Keratinocyte (primary cell): ENCODE measurements around the gene MYL6. TPM values are rescaled to one million over a fixed set of nuclear protein-coding genes. Genes with fewer than 3 reads are reported as not detected.
A peak's percentile ranks its signal among the peaks of the same experiment; 100 is the strongest.

Experiments used
- DNase-seq: peaks from one replicate; pipeline ENCODE4 v3.0.0-alpha.2; 2011; ENCODE audit warnings: low read depth, missing footprints, low spot score
- FAIRE-seq: peaks from 2 replicates; lab custom pipeline; 2011; peaks lifted over from hg19 to GRCh38; lab: Jason Lieb, UNC
- H2AFZ ChIP-seq: 2 replicates; pipeline ENCODE4 v1.6.0; 2012; ENCODE audit warnings: low read length, control low read depth, inconsistent platforms; ENCODE audit not compliant: control insufficient read depth
- H3K27ac ChIP-seq: 2 replicates; pipeline ENCODE4 v1.5.1; 2011; ENCODE audit warnings: low read length; ENCODE audit not compliant: control insufficient read depth, insufficient read depth
- H3K27me3 ChIP-seq: 3 replicates; pipeline ENCODE4 v1.6.0; 2011; ENCODE audit warnings: low read length; ENCODE audit not compliant: control insufficient read depth, insufficient read depth; ENCODE audit errors: extremely low read depth
- H3K36me3 ChIP-seq, 2 experiments: 2 replicates in 1 of 2; 3 replicates in 1 of 2; pipeline ENCODE4 v1.5.1; 2011; ENCODE audit warnings: low read length in 2 of 2, mild to moderate bottlenecking in 1 of 2; ENCODE audit not compliant: control insufficient read depth in 2 of 2, insufficient read depth in 2 of 2; ENCODE audit errors: extremely low read depth in 1 of 2
- H3K4me1 ChIP-seq: 3 replicates; pipeline ENCODE4 v1.5.1; 2011; ENCODE audit warnings: low read length; ENCODE audit not compliant: control insufficient read depth, insufficient read depth; ENCODE audit errors: extremely low read depth
- H3K4me2 ChIP-seq: 3 replicates; pipeline ENCODE4 v1.6.0; 2011; ENCODE audit warnings: low read depth, low read length; ENCODE audit not compliant: control insufficient read depth, insufficient read depth; ENCODE audit errors: extremely low read depth
- H3K4me3 ChIP-seq, 3 experiments: fragments of 200-600 bp in 1 of 3; sonication (generic) in 1 of 3; 2 replicates in 2 of 3; 3 replicates in 1 of 3; pipeline ENCODE4 v1.5.1; 2011 to 2016; ENCODE audit warnings: low read length in 3 of 3, mild to moderate bottlenecking in 3 of 3, control low read depth in 2 of 3, inconsistent platforms in 1 of 3, low read depth in 1 of 3, mixed read lengths in 1 of 3, mixed run types in 1 of 3, moderate library complexity in 1 of 3; ENCODE audit not compliant: control insufficient read depth in 2 of 3, insufficient read depth in 2 of 3; ENCODE audit errors: extremely low read depth in 1 of 3
- H3K79me2 ChIP-seq: 2 replicates; pipeline ENCODE4 v1.6.0; 2012; ENCODE audit warnings: low read length; ENCODE audit not compliant: control insufficient read depth, insufficient read depth
- H3K9ac ChIP-seq: 3 replicates; pipeline ENCODE4 v1.6.0; 2011; ENCODE audit warnings: low read length; ENCODE audit not compliant: control insufficient read depth, insufficient read depth; ENCODE audit errors: extremely low read depth
- H3K9me1 ChIP-seq: 3 replicates; pipeline ENCODE4 v1.6.0; 2011; ENCODE audit warnings: low read length; ENCODE audit not compliant: control insufficient read depth, insufficient read depth; ENCODE audit errors: extremely low read depth
- H3K9me3 ChIP-seq: 2 replicates; pipeline ENCODE4 v1.5.1; 2012; ENCODE audit warnings: low read depth, low read length; ENCODE audit not compliant: control insufficient read depth
- H4K20me1 ChIP-seq: 3 replicates; pipeline ENCODE4 v1.6.0; 2011; ENCODE audit warnings: low read length; ENCODE audit not compliant: control insufficient read depth, insufficient read depth; ENCODE audit errors: extremely low read depth
- EZH2 ChIP-seq: IDR thresholded peaks from one replicate; pipeline ENCODE4 v1.6.1; 2012; ENCODE audit warnings: inconsistent platforms, mild to moderate bottlenecking, low read length, moderate library complexity
- dilution Hi-C: fragments of 300-500 bp; cut with MboI; formaldehyde crosslinking; loops from one replicate; pipeline ENCODE4 v1.7.0; 2020; ENCODE audit warnings: low sequenced_read_pairs; ENCODE audit not compliant: extremely low pct_ligation_motif_present
- polyA plus RNA-seq, 5 experiments: library from polyadenylated mRNA; depleted of rRNA in 3 of 5; stranded (reverse) in 3 of 5; stranded (forward) in 1 of 5; unstranded in 1 of 5; fragments of >200 nt; gene quantifications; 1 replicate in 1 of 5; 2 replicates in 3 of 5; 3 replicates in 1 of 5; pipeline versions ENCODE4 v1.2.1 to v1.2.3, GENCODE V29; 2011 to 2012; ENCODE audit warnings: missing spikeins in 2 of 5, low read depth in 1 of 5, low replicate concordance in 1 of 5
- TF ChIP-seq, protein P1 (sequence below), 3 experiments: IDR thresholded peaks in 1 of 3; conservative IDR thresholded peaks in 1 of 3; optimal IDR thresholded peaks in 1 of 3; 2 replicates in 2 of 3; 3 replicates in 1 of 3; pipeline versions ENCODE3 to v1.5.1; 2011; ENCODE audit warnings: low read length in 3 of 3, mild to moderate bottlenecking in 3 of 3, moderate library complexity in 2 of 3, control low read depth in 1 of 3, inconsistent platforms in 1 of 3; ENCODE audit not compliant: insufficient read depth in 2 of 3; ENCODE audit errors: extremely low read depth in 1 of 3

The MYL6 gene
- polyA plus RNA-seq, 1 donor (not counting 4 experiments of a cell fraction or from before 2014, with no cell fraction given), result 4,542 TPM

DNA sequence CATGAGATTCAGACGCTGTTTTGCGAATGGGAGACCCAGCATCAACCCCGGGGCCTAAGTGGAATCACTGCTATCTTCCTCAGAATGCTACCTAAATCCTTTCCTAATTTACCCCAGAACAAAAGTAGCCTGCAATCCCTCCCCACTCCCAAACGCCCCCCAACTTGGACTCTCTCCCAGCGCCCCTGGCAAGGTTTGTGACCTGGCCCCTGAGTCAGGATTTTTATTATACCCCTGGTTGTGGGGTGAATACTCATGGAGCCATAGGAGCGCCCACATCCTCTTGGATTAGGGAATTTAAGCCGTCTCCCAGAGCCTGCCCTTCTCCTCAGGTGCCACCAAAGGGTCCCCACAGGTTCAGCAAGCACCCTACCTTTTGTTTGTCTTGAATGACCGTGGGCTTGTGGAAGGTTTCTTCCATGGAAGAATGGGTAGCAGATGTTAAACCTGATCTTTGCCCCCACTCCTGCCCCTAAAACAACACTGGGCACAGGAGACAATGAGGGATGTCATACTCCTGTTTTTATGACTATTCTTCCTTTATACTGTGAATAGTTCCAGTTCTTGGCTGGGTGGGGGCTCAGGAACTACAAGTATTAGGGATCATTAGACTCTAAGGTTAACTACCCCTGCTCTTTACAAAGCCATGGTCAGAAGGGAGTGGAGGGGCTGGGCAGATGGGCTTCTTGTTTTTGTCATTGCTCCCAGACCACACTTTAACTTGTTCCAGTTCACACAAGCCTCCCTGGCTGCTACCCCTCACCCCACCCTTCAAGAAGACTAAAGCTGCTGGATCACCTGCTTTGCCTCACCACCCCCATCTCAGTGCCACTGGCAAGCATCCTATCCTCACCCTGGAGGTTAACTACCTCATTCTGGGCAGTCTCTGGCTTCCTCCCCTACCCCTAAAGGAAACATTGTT, 5.1 kb upstream of the MYL6 start:
- Histone ChIP-seq H3K27me3 (no peaks in the 10 kb centered on the region), H3K79me2 (no peaks in the 10 kb centered on the region), H3K9me1 (no peaks in the 10 kb centered on the region), H3K4me1 (peaks cover 19% of the 10 kb centered on the region), H3K36me3 (peaks cover 0 to 6% of the 10 kb centered on the region in 2 experiments), H3K4me3 (peak overlapping the region; percentile 54 to 84 (median 74)), H2AFZ (peak overlapping the region; percentile 84), H4K20me1 (no peaks in the 10 kb centered on the region), H3K9ac (peak overlapping the region; percentile 87), H3K4me2 (peak overlapping the region; percentile 99), H3K9me3 (no peaks in the 10 kb centered on the region), H3K27ac (peak overlapping the region; percentile 89)
- dilution Hi-C loops, result no loop called here
- TF ChIP-seq EZH2, result no peak
- TF ChIP-seq, protein P1, sequence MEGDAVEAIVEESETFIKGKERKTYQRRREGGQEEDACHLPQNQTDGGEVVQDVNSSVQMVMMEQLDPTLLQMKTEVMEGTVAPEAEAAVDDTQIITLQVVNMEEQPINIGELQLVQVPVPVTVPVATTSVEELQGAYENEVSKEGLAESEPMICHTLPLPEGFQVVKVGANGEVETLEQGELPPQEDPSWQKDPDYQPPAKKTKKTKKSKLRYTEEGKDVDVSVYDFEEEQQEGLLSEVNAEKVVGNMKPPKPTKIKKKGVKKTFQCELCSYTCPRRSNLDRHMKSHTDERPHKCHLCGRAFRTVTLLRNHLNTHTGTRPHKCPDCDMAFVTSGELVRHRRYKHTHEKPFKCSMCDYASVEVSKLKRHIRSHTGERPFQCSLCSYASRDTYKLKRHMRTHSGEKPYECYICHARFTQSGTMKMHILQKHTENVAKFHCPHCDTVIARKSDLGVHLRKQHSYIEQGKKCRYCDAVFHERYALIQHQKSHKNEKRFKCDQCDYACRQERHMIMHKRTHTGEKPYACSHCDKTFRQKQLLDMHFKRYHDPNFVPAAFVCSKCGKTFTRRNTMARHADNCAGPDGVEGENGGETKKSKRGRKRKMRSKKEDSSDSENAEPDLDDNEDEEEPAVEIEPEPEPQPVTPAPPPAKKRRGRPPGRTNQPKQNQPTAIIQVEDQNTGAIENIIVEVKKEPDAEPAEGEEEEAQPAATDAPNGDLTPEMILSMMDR (optimal IDR thresholded peaks at IDR 0.05 in 1 of 3, IDR thresholded peaks at IDR 0.05 in 1 of 3, conservative IDR thresholded peaks at IDR 0.05 in 1 of 3; ENCODE audit: extremely low read depth in 1 of 3, insufficient read depth in 2 of 3, low read length in 3 of 3), result no peak
- FAIRE-seq, result no peak
- DNase-seq, result no peak

DNA sequence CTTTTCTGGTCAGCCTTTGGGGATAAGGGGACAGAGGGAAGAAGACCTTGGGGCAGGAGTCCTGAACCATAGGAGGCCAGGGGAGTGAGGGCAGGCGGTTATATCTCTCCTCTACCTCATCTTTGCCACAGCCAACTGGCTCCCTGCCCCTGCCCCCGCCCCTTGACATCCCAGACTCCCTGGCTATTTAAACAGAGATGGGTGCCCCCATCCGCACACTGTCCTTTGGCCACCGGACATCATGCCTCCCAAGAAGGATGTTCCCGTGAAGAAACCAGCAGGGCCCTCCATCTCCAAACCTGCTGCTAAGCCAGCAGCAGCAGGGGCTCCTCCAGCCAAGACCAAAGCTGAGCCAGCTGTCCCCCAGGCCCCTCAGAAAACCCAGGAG, 4.5 kb upstream of the MYL6 start:
- Histone ChIP-seq H2AFZ (no peak overlapping the region), H3K4me1 (peaks cover 19% of the 10 kb centered on the region), H3K4me3 (no peak overlapping the region), H3K4me2 (no peak overlapping the region), H3K36me3 (peaks cover 0 to 6% of the 10 kb centered on the region in 2 experiments), H4K20me1 (no peaks in the 10 kb centered on the region), H3K9me1 (no peaks in the 10 kb centered on the region), H3K9ac (no peak overlapping the region), H3K79me2 (peaks cover 5% of the 10 kb centered on the region), H3K27me3 (no peaks in the 10 kb centered on the region), H3K27ac (no peak overlapping the region), H3K9me3 (no peaks in the 10 kb centered on the region)
- dilution Hi-C loops, result no loop called here
- no peak for TF ChIP-seq EZH2
- TF ChIP-seq, protein P1 (optimal IDR thresholded peaks at IDR 0.05 in 1 of 3, IDR thresholded peaks at IDR 0.05 in 1 of 3, conservative IDR thresholded peaks at IDR 0.05 in 1 of 3; ENCODE audit: extremely low read depth in 1 of 3, insufficient read depth in 2 of 3, low read length in 3 of 3), result no peak
- FAIRE-seq (no peak), DNase-seq (no peak)
